GM19238 (cell line): ENCODE results near the gene PTPRQ.
"Not testable (repeated sequence)": the region's sequence is repeated elsewhere in the genome, so short reads cannot be mapped to it uniquely, and the experiment has no call there.

Experiments used
- DNase-seq: peaks from one replicate; pipeline ENCODE4 v3.0.0; 2011; ENCODE audit warnings: low spot score; ENCODE audit not compliant: insufficient read length

The PTPRQ gene

DNA sequence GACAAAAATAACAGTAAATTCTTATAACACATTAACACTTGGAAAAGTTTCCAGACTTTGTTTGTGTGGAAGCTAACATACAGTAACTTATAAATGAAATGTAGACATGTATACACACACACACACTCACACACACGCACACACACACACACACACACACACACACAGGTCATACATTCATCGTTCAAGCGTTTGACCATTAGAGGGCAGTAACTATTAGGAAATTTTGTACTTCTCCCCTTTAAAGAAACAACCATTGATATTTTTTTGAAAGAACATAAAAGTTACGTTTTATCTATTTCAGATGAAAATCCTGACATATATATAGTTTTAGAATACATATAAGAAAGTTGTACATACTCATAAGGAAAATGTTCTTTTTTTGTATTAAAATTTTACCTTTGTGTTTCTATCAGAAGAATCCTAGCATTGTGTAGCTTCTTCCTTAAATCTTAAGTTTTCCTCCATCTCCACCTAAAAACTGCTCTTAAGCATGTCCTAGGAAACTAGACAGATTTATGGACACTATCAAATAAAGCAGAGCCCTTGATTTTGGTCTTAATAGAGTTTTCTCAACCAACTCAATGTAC lies 29.0 kb downstream of the PTPRQ start:
- DNase-seq = no peak

DNA sequence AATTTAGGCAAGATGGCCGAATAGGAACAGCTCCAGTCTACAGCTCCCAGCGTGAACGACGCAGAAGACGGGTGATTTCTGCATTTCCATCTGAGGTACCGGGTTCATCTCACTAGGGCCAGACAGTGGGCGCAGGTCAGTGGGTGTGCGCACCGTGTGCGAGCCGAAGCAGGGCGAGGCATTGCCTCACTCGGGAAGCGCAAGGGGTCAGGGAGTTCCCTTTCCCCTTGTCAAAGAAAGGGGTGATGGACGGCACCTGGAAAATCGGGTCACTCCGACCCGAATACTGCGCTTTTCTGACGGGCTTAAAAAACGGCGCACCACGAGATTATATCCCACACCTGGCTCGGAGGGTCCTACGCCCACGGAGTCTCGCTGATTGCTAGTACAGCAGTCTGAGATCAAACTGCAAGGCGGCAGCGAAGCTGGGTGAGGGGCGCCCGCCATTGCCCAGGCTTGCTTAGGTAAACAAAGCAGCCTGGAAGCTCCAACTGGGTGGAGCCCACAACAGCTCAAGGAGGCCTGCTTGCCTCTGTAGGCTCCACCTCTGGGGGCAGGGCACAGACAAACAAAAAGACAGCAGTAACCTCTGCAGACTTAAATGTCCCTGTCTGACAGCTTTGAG lies 33.6 kb downstream of the PTPRQ start:
- DNase-seq = not testable (repeated sequence)

DNA sequence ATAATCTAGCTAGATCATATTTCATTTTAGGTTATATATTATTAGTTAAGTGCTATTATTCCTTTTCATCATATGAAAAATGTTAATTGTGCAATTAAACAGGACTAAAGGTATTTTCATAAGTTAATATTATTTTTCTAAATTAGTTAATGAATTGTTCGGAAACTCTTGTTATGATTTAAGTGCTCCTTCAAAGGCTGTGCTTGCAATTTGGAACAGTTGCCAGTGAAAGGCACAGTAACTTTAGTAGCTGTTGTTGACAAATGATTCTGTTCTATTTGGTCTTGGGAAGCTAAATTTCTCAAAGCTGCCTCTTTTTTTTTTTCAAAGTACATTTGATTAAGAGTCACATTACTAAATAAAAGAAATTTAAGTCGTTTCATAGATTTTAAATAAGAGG lies 40.7 kb downstream of the PTPRQ start:
- no peak for DNase-seq

DNA sequence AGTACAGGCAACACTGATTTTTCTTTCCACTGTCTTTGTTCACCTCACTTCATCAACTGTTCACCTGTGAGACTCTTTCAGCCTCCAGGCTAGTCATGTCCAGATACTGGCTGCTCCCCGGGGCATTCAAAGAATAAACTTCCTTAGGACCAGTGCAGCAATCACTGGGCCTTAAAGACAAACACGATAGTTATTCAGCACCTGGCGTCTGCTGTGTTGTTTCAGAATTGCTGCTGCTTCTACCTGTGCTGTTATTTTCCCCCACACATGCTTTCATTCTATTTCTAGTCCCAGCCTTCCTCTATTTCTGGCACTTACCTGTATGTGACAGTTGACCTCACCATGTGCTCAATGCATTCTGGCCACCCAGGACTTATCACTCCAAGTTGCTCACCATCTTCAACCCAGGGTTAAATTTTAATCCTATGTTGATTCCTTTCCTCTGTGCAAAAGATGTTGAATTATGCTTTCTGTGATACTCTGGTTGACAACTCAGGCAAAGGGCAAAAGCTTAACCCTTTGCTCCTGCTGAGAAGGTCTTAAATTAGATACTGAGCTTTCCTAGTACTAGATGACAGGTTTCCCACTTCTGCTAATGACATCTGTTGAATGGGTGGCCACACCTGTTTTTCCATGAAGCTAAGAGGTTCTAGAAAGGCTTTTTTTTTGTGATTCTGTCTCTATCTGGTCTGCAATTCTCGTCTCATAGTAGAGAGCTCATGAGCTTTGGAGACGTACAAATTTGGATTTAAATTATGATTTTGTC lies 41.4 kb downstream of the PTPRQ start:
- DNase-seq = no peak

DNA sequence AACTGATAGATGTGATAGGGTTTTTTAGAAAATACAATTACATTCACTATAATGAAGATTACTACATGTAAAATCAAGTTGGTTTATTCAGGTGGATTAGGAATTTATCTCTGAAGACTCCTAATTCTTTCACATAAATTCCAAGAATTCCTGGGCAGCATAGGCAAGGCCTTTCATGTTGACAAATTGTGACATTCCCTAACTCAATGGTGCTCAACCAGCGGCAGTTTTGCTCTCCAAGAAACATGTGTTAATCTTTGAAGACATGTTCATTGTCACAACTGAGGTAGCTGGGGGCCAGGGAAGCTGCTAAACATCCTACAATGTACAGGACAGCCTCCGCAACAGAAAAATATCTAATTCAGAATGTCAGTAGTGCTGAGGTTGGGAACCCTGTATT lies 46.3 kb downstream of the PTPRQ start:
- DNase-seq = no peak

DNA sequence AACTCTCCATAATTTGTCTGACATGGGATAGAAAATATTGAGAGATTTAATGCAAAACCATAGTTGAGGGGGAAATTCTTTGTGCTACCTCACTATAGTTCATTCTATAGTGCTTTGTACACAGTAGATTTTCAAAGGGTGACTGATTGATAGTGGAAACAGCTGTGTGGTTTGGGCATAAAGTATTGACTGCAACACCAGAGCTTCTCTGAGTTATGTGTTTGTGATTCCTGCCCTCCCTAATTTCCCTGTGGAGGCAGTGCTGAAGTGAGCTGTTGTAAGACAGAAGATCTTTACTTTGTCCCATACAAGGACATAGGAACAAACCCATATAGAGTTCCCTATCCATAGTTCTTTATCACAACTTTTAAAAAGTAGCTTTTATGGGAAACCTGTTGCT lies 47.1 kb downstream of the PTPRQ start:
- DNase-seq = no peak

DNA sequence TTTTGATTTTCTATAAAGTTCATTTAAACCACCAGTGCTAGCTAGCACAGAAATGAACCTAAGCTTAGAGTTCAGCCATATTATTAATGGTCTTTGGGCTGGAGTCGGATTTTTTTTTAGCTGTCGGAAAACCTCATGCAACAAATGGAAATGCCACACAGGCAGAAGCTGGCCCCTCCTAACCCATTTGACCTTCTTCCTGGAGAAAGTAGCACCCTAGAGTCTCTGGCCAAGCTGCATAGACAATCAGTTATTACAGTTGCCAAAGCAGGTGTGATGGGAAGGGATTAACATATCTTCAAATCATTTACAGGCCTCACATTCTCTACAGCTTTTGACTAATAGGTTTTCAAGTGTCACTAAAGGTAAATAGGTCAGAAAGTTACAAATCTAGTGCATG lies 49.4 kb downstream of the PTPRQ start:
- no peak for DNase-seq

DNA sequence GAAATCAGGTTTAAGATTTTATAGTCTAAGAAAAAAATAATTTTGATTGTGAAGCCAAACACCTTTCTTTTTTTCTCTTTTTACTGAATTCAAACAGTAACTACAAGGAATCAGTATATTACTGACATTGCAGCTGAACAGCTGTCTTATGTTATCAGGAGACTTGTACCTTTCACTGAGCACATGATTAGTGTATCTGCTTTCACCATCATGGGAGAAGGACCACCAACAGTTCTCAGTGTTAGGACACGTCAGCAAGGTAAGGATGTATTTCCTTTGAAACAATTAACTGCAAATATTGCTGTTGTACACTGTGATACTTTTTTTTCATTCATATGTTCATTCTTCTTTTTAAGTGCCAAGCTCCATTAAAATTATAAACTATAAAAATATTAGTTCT lies 50.8 kb downstream of the PTPRQ start:
- DNase-seq = no peak

DNA sequence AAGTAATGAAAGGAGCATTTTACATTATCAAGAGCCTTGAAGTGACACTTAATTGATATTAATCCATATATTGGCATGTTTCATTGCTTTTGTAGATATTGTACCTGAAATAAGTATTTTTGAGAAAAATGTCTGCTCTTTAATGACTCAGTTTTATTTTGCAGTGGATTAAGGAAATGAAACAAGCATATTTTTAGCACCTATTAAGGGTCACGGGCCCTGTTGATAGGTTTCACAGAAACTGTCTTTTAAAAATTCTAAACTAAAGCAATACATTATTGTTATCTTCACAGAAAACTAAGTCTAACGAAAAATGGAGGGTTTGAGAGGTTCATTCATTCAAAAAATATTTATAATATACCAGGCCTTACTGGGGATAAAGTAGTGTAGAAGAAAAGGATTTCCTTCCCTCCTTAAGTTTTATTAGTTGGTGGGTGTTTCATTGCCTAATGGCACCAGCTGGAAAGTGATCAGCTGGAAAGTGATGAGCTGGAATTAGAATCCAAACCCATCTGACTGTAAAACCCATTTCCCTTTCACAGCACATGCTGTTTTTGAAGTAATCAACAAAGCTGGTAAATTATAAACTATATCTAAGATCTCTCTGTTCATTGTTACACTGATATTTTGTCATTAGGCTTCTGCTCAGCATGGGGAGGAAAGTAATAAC lies 54.2 kb downstream of the PTPRQ start:
- DNase-seq = no peak

DNA sequence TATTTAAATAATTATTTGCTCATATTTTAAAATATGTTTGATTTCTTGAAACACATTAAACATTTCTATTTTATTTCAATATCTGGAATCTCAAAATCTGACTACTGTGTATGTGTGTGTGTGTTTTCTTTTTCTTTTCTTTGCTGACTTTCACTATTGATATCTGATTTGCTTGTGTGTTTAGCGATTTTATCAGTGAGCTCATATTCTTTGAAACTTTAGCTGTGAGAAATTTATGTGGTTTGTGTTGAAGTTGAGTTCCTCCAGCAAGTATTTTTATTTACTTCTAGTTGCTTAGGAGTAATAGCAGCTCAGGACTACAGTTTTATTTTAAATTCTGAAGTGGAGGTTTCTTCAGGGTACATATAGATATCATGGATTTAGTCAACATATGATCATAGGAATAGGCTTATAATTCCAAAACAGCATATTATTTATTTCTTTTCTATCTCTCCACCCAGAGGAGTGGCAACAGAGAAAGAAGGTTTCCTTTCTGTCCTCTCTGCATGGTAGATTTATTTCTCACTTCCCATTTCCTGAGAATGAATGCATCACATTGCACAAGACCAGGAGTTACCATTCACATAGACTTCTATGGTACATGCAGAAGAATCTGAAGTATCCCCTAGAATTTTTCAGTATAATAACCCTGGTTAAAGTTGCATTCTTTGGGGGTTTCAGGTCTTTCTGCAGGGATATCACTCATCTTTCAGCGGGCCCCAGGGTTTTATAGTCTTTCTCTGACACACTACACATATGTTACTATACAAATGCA lies 60.5 kb downstream of the PTPRQ start:
- no peak for DNase-seq

DNA sequence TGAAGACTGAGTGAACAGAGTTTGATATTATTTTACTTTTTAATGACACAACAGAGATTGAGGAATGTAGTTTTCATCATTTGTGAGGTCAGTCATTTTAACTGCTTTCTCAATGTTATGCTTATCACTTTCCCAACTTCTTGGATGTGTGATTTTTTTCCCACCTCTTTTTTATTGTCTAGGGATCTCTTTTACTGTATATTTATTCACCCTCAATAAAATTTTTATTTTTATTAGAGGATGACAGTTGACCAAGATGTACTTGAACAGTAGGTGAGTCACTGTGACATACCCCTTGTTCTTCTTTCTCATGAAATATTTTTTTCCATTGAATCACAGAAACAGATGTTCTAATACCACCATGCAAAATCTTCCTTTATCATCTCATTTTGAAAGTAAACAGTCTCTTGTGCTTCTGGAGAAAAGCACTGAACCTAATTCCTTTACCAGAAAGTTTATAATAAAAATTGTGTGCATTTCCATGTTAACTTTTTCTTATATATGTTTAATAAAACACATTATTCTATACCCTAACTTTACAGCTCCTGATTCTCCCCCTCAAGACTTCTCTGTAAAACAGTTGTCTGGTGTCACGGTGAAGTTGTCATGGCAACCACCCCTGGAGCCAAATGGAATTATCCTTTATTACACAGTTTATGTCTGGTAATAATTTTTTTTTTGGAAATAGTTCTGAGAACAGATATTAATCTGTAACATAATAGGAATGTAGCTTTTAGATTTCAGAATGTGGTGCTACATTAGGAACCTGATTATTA lies 65.9 kb downstream of the PTPRQ start:
- no peak for DNase-seq

DNA sequence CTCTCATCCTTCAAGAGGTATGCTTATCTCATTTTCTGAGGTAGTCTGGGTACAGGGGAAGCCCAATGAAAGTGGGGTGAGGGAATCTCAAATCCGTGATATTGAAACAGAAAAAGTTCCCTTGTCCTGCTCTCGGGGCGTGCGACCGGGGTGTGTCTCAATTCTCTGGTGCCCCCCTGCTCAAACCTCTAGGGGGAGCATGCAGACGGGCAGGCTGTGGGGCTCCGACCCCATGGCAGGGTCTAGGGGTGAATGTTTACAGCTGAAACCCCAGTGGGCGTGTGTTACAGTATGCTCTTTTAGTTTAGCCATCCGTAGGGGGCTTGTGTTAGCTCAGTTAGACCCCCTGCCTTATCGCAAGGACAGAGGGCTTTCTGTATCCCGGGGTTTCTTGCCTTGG lies 68.7 kb downstream of the PTPRQ start:
- DNase-seq = no peak

DNA sequence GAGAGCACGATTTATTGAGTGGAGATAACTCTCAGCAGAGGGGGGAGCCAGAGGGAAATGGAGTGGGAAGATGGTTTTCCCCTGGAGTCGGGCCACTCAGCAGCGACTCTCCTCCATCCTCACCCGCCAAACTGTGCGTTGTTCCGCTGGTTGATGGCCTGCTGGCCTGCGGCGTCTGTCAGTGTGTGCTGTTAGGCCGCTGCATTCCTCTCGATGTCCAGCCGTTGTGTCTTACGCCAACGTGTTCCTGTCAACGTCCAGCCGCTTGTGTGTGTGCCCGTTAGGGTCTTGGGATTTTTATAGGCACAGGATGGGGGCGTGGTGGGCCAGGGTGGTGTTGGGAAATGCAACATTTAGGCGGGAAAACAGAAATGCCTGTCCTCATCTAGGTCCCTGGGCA lies 69.2 kb downstream of the PTPRQ start:
- no peak for DNase-seq

DNA sequence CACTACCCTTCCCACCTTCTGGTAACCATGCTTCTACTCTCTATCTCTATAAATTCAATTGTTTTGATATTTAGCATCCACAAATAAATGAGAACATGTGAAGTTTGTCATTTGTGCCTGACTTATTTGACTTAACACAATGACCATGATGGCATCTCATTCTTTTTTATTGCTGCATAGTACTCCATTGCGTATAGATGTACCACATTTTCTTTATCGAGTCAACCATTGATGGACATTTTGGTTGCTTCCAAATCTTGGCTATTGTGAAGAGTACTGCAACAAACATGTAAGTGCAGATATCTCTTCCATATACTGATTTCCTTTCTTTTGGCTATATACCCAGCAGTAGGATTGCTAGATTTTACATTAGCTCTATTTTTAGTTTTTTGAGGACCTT lies 73.6 kb downstream of the PTPRQ start:
- DNase-seq = no peak

DNA sequence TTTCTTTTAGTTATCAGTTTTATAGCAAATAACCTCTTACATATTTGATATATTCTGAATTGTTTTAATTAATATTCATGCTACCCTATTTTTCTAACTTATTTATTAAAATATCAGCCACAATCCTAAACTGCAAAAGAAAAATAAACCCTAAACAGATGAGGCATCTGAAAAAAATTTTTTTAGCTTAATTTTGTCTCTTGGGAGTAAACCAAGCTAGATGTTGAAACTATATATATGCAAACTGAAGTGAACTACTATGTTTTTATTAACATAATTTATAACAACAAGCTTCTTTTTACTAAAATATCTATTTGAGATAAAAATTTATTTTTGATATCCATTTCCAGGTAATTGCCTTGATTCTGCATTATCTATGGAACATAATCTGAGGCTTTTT lies 87.6 kb downstream of the PTPRQ start:
- no peak for DNase-seq

DNA sequence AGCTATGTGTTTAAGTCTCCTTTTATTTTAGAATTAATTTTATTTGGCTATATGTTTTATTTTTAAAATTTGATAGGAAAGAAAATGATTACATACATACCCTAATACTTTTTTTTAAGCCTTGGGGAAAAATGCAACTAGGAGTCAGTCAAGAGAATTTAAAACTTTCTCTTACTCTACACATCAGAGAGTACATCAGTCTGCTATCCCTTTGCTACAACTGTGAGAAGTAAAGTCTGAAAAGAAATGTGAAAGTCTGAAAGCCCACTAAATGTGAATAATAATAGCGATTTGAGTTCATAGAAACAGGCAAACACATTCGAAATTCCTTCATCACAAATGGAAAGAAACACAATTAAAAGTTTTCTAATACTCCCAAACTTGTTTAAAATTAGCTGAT lies 95.0 kb downstream of the PTPRQ start:
- no peak for DNase-seq

DNA sequence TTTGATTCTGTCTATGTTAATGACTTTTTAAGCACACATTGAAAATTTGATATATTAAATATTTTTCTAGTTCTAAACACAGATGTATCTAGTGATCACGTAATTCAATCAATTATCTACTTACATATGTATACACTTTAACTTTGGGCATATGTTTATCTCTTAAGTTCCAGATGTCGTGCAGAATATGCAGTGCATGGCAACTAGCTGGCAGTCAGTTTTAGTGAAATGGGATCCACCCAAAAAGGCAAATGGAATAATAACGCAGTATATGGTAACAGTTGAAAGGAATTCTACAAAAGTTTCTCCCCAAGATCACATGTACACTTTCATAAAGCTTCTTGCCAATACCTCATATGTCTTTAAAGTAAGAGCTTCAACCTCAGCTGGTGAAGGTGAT lies 105.3 kb downstream of the PTPRQ start:
- no peak for DNase-seq

DNA sequence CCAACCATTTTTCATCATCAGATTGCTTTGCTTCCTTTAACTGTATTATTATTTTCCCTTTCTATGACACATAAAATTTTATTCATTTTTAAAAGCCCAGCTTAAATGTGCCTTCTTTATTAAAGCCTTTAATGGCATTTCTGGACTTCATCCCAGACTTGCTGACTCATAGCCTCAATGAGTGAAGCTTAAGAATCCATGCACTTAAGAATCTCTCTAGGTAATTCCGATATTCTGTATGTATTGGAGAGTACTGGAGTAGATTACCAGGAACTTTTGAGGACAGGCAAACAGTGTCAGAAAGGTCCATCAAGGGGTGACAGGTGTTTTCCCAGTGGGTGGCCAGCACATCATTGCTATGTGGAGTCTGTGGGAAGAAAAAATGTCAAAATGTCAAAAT lies 107.9 kb downstream of the PTPRQ start:
- no peak for DNase-seq

DNA sequence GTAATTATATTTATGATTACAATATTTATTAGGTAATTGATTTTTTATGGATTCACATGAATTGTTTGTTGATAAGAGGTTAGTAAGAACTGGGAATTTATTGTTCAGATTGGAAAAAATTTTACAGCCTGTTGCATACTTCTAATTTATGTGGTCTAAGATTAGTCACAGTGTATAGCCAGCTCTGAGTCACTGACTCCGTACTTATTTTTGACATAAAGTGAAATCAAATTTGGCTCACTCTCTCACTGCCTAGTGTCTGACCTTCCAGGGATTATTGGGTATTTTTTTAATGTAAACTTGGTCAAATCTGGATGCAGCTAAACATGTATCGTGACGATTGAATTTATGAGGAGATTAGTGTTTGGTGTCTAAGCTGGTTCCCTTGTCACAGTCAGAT lies 109.3 kb downstream of the PTPRQ start:
- DNase-seq = no peak

DNA sequence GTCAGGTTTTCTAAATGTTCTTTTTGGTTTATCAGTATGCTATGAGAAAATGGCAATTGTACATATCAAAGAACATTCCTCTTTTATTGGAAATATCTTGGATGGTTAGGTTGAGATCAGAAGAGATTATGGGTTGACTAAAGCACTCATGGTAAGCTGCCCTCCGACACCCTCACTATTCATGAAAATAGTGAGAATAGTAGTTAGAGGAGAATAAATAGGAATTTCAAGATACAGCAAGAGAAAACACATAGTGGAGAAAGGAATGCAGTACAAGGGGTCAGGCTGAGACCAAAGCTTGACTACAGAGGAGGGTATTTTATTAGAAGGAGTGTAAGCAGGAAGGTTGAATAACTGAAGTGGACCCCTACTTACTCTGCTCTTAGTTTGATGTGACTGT lies 112.5 kb downstream of the PTPRQ start:
- DNase-seq = no peak

DNA sequence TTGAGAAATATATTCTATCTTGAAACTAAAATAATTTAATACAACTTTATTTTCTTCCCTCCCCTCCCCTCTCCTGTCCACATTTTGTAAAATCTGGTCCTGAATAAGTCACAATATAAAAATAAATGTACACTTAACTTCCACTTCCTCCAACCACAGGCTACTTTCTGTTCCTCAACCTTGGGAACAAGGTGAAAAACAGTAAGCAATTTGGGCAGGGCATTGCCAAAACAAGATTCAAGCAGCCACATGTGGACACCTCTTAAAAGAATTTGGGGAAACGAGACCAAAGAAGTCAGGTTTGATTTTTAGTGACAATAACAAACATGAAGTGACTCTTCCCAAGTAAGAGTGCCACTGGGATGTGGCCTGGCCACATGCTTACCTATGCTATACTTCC lies 115.7 kb downstream of the PTPRQ start:
- no peak for DNase-seq
